ENCODE results near the gene NACC2.

Gene NACC2

GRCh38 chr9:136098210-136098609, 3.1 kb upstream of the NACC2 start:
- H3K27me3 ChIP-seq (ENCODE audit: control insufficient read depth, insufficient read depth, low read length) = peaks cover 24% of the 10 kb centered on the region
- no peak overlapping the region for H3K4me3 ChIP-seq (ENCODE audit: low read depth, low read length)
- H3K9me3 ChIP-seq (ENCODE audit: control insufficient read depth, insufficient read depth, low read depth, low read length) = no peaks in the 10 kb centered on the region
- no peak overlapping the region for H3K9ac ChIP-seq (ENCODE audit: low read length)
- peaks cover 36% of the 10 kb centered on the region for H3K4me1 ChIP-seq (ENCODE audit: control insufficient read depth, insufficient read depth, low read length)
- no peak overlapping the region for H3K27ac ChIP-seq (ENCODE audit: low read depth, low read length)
- no peaks in the 10 kb centered on the region for H3K36me3 ChIP-seq (ENCODE audit: control insufficient read depth, insufficient read depth, low read length)

GRCh38 chr9:136096505-136097001, 1.5 kb upstream of the NACC2 start:
- Histone ChIP-seq H3K9ac (ENCODE audit: low read length) (no peak overlapping the region), H3K9me3 (ENCODE audit: control insufficient read depth, insufficient read depth, low read depth, low read length) (no peaks in the 10 kb centered on the region), H3K36me3 (ENCODE audit: control insufficient read depth, insufficient read depth, low read length) (no peaks in the 10 kb centered on the region), H3K27me3 (ENCODE audit: control insufficient read depth, insufficient read depth, low read length) (peaks cover 24% of the 10 kb centered on the region), H3K27ac (ENCODE audit: low read depth, low read length) (no peak overlapping the region), H3K4me3 (ENCODE audit: low read depth, low read length) (no peak overlapping the region), H3K4me1 (ENCODE audit: control insufficient read depth, insufficient read depth, low read length) (peaks cover 45% of the 10 kb centered on the region)

- peak overlapping the region; percentile 64 for H3K4me3 ChIP-seq (ENCODE audit: low read depth, low read length)
- no peaks in the 10 kb centered on the region for H3K9me3 ChIP-seq (ENCODE audit: control insufficient read depth, insufficient read depth, low read depth, low read length)
- H3K4me1 ChIP-seq (ENCODE audit: control insufficient read depth, insufficient read depth, low read length) = peaks cover 52% of the 10 kb centered on the region
- peak overlapping the region; percentile 69 for H3K9ac ChIP-seq (ENCODE audit: low read length)
- H3K27ac ChIP-seq (ENCODE audit: low read depth, low read length) = no peak overlapping the region; the same call in 1 of the 2 replicates
- peaks cover 24% of the 10 kb centered on the region for H3K27me3 ChIP-seq (ENCODE audit: control insufficient read depth, insufficient read depth, low read length)
- H3K36me3 ChIP-seq (ENCODE audit: control insufficient read depth, insufficient read depth, low read length) = no peaks in the 10 kb centered on the region
These were observed 851 bp downstream of the NACC2 start for GRCh38 chr9:136093995-136094881.

GRCh38 chr9:136093346-136093986, 1.6 kb downstream of the NACC2 start:
- Histone ChIP-seq H3K9me3 (ENCODE audit: control insufficient read depth, insufficient read depth, low read depth, low read length) (no peaks in the 10 kb centered on the region), H3K9ac (ENCODE audit: low read length) (peak overlapping the region; percentile 69), H3K27ac (ENCODE audit: low read depth, low read length) (no peak overlapping the region), H3K36me3 (ENCODE audit: control insufficient read depth, insufficient read depth, low read length) (no peaks in the 10 kb centered on the region), H3K4me1 (ENCODE audit: control insufficient read depth, insufficient read depth, low read length) (peaks cover 59% of the 10 kb centered on the region), H3K4me3 (ENCODE audit: low read depth, low read length) (peak overlapping the region; percentile 64), H3K27me3 (ENCODE audit: control insufficient read depth, insufficient read depth, low read length) (peaks cover 23% of the 10 kb centered on the region)

- H3K36me3 ChIP-seq (ENCODE audit: control insufficient read depth, insufficient read depth, low read length) = no peaks in the 10 kb centered on the region
- no peak overlapping the region for H3K4me3 ChIP-seq (ENCODE audit: low read depth, low read length)
- peaks cover 20% of the 10 kb centered on the region for H3K27me3 ChIP-seq (ENCODE audit: control insufficient read depth, insufficient read depth, low read length)
- H3K9ac ChIP-seq (ENCODE audit: low read length) = no peak overlapping the region
- no peak overlapping the region for H3K27ac ChIP-seq (ENCODE audit: low read depth, low read length)
- H3K4me1 ChIP-seq (ENCODE audit: control insufficient read depth, insufficient read depth, low read length) = peaks cover 63% of the 10 kb centered on the region
- no peaks in the 10 kb centered on the region for H3K9me3 ChIP-seq (ENCODE audit: control insufficient read depth, insufficient read depth, low read depth, low read length)
These were observed 2.3 kb downstream of the NACC2 start for GRCh38 chr9:136092741-136093140.

GRCh38 chr9:136092353-136092650, 2.8 kb downstream of the NACC2 start:
- no peak overlapping the region for H3K9ac ChIP-seq (ENCODE audit: low read length)
- H3K4me1 ChIP-seq (ENCODE audit: control insufficient read depth, insufficient read depth, low read length) = peaks cover 63% of the 10 kb centered on the region
- no peak overlapping the region for H3K27ac ChIP-seq (ENCODE audit: low read depth, low read length)
- H3K4me3 ChIP-seq (ENCODE audit: low read depth, low read length) = no peak overlapping the region
- no peaks in the 10 kb centered on the region for H3K9me3 ChIP-seq (ENCODE audit: control insufficient read depth, insufficient read depth, low read depth, low read length)
- no peaks in the 10 kb centered on the region for H3K36me3 ChIP-seq (ENCODE audit: control insufficient read depth, insufficient read depth, low read length)
- peaks cover 18% of the 10 kb centered on the region for H3K27me3 ChIP-seq (ENCODE audit: control insufficient read depth, insufficient read depth, low read length)

- Histone ChIP-seq H3K9ac (ENCODE audit: low read length) (peak overlapping the region; percentile 54), H3K4me1 (ENCODE audit: control insufficient read depth, insufficient read depth, low read length) (peaks cover 68% of the 10 kb centered on the region), H3K4me3 (ENCODE audit: low read depth, low read length) (no peak overlapping the region), H3K27me3 (ENCODE audit: control insufficient read depth, insufficient read depth, low read length) (peaks cover 18% of the 10 kb centered on the region), H3K27ac (ENCODE audit: low read depth, low read length) (peak overlapping the region; percentile 79; the same call in 1 of the 2 replicates), H3K36me3 (ENCODE audit: control insufficient read depth, insufficient read depth, low read length) (no peaks in the 10 kb centered on the region), H3K9me3 (ENCODE audit: control insufficient read depth, insufficient read depth, low read depth, low read length) (no peaks in the 10 kb centered on the region)
These were observed 3.3 kb downstream of the NACC2 start for GRCh38 chr9:136091582-136092352.

GRCh38 chr9:136090768-136091581, 4.1 kb downstream of the NACC2 start:
- Histone ChIP-seq H3K9ac (ENCODE audit: low read length) (peak overlapping the region; percentile 54), H3K4me3 (ENCODE audit: low read depth, low read length) (no peak overlapping the region), H3K36me3 (ENCODE audit: control insufficient read depth, insufficient read depth, low read length) (no peaks in the 10 kb centered on the region), H3K9me3 (ENCODE audit: control insufficient read depth, insufficient read depth, low read depth, low read length) (no peaks in the 10 kb centered on the region), H3K27me3 (ENCODE audit: control insufficient read depth, insufficient read depth, low read length) (peaks cover 14% of the 10 kb centered on the region), H3K4me1 (ENCODE audit: control insufficient read depth, insufficient read depth, low read length) (peaks cover 71% of the 10 kb centered on the region), H3K27ac (ENCODE audit: low read depth, low read length) (peak overlapping the region; percentile 79)

- Histone ChIP-seq H3K36me3 (ENCODE audit: control insufficient read depth, insufficient read depth, low read length) (no peaks in the 10 kb centered on the region), H3K9ac (ENCODE audit: low read length) (peak overlapping the region; percentile 17), H3K9me3 (ENCODE audit: control insufficient read depth, insufficient read depth, low read depth, low read length) (no peaks in the 10 kb centered on the region), H3K4me1 (ENCODE audit: control insufficient read depth, insufficient read depth, low read length) (peaks cover 69% of the 10 kb centered on the region), H3K27ac (ENCODE audit: low read depth, low read length) (peak overlapping the region; percentile 79), H3K27me3 (ENCODE audit: control insufficient read depth, insufficient read depth, low read length) (peaks cover 10% of the 10 kb centered on the region), H3K4me3 (ENCODE audit: low read depth, low read length) (no peak overlapping the region)
These were observed 4.9 kb downstream of the NACC2 start for GRCh38 chr9:136090056-136090735.

GRCh38 chr9:136089697-136090045, 5.4 kb downstream of the NACC2 start:
- Histone ChIP-seq H3K36me3 (ENCODE audit: control insufficient read depth, insufficient read depth, low read length) (no peaks in the 10 kb centered on the region), H3K27ac (ENCODE audit: low read depth, low read length) (no peak overlapping the region), H3K4me1 (ENCODE audit: control insufficient read depth, insufficient read depth, low read length) (peaks cover 69% of the 10 kb centered on the region), H3K27me3 (ENCODE audit: control insufficient read depth, insufficient read depth, low read length) (peaks cover 10% of the 10 kb centered on the region), H3K9ac (ENCODE audit: low read length) (no peak overlapping the region), H3K4me3 (ENCODE audit: low read depth, low read length) (no peak overlapping the region), H3K9me3 (ENCODE audit: control insufficient read depth, insufficient read depth, low read depth, low read length) (no peaks in the 10 kb centered on the region)
